T47D (cell line): Measurements from ENCODE around the gene MAN1A1.
"Not testable (repeated sequence)": the region's sequence is repeated elsewhere in the genome, so short reads cannot be mapped to it uniquely, and the experiment has no call there.

Source experiments
- DNase-seq, 2 experiments: peaks; one replicate each; pipeline versions ENCODE4 v3.0.0 to v3.0.0-alpha.2; 2011 to 2012; ENCODE audit warnings: low read depth in 1 of 2, low spot score in 1 of 2
- JUND ChIP-seq: IDR thresholded peaks from 2 replicates; pipeline ENCODE4 v1.6.1; 2012; ENCODE audit warnings: low read depth
- in situ Hi-C: cut with HindIII; loops from 2 replicates; pipeline ENCODE4 v1.10.0; 2016; ENCODE audit warnings: low sequenced_read_pairs, low pct_unique_long_range_greater_than_20kb

MAN1A1 gene

GRCh38 chr6:119162134-119162775 lies 187.3 kb downstream of the MAN1A1 start:
- no peak for TF ChIP-seq JUND
- no peak for DNase-seq
- in situ Hi-C loops = no loop called here

- no peak for DNase-seq
- TF ChIP-seq JUND = no peak
- in situ Hi-C loops = no loop called here
Measured at GRCh38 chr6:119161438-119161837, 188.1 kb downstream of the MAN1A1 start.

- no peak for DNase-seq
- in situ Hi-C loops = no loop called here
- no peak for TF ChIP-seq JUND
Measured at GRCh38 chr6:119160911-119161310, 188.7 kb downstream of the MAN1A1 start.

- no peak for DNase-seq
- TF ChIP-seq JUND = no peak
- in situ Hi-C loops = no loop called here
Measured at GRCh38 chr6:119158057-119158848, 191.3 kb downstream of the MAN1A1 start.

- TF ChIP-seq JUND = no peak
- in situ Hi-C loops = no loop called here
- DNase-seq = no peak
Measured at GRCh38 chr6:119157506-119157815, 192.1 kb downstream of the MAN1A1 start.

GRCh38 chr6:119156757-119157505 lies 192.6 kb downstream of the MAN1A1 start:
- DNase-seq = no peak
- TF ChIP-seq JUND = no peak
- in situ Hi-C loops = no loop called here

GRCh38 chr6:119156082-119156481 lies 193.5 kb downstream of the MAN1A1 start:
- in situ Hi-C loops, DNase-seq: not testable (repeated sequence)

GRCh38 chr6:119152187-119152586 lies 197.4 kb downstream of the MAN1A1 start:
- in situ Hi-C loops = no loop called here

GRCh38 chr6:119148825-119149525 lies 200.6 kb downstream of the MAN1A1 start:
- DNase-seq = no peak
- in situ Hi-C loops = no loop called here
- TF ChIP-seq JUND = no peak

More at GRCh38 chr6:119152187-119152586, 197.4 kb downstream of the MAN1A1 start:
- no peak for TF ChIP-seq JUND
- no peak for DNase-seq

- in situ Hi-C loops = no loop called here
- DNase-seq = peak; percentile 41 to 72
- TF ChIP-seq JUND = no peak
Measured at GRCh38 chr6:119148098-119148824, 201.3 kb downstream of the MAN1A1 start.

GRCh38 chr6:119147101-119148053 lies 202.2 kb downstream of the MAN1A1 start:
- DNase-seq = no peak
- no peak for TF ChIP-seq JUND

More at GRCh38 chr6:119147101-119148053, 202.2 kb downstream of the MAN1A1 start:
- in situ Hi-C loops = no loop called here
